Urinary bladder (tissue), 4 donors: Measurements from ENCODE around the gene IL17B. TPM values are rescaled to one million over a fixed set of nuclear protein-coding genes. Genes with fewer than 3 reads are reported as not detected.
"Not testable (repeated sequence)": the region's sequence is repeated elsewhere in the genome, so short reads cannot be mapped to it uniquely, and the experiment has no call there.

Source experiments
- DNase-seq: peaks from one replicate; pipeline ENCODE4 v3.0.0-alpha.2; 2015; ENCODE audit errors: extremely low spot score
- H3K27ac ChIP-seq: one replicate; pipeline ENCODE4 v1.5.1; 2013; ENCODE audit warnings: low read depth, mild to moderate bottlenecking, moderate library complexity
- H3K36me3 ChIP-seq: one replicate; pipeline ENCODE4 v1.6.1; 2013; ENCODE audit warnings: mild to moderate bottlenecking, moderate library complexity; ENCODE audit not compliant: insufficient read depth
- H3K4me1 ChIP-seq: one replicate; pipeline ENCODE4 v1.6.1; 2013; ENCODE audit warnings: mild to moderate bottlenecking, moderate library complexity; ENCODE audit not compliant: insufficient read depth
- H3K4me3 ChIP-seq: one replicate; pipeline ENCODE4 v1.5.1; 2013; ENCODE audit warnings: low read depth, low read length
- WGBS: extraction: QIAGEN DNeasy Blood & Tissue Kit; methylation state at CpG from one replicate; pipeline ENCODE4 v1.1.7; 2013; 5-methylcytosine and 5-hydroxymethylcytosine counted together
- polyA plus RNA-seq: library from polyadenylated mRNA; stranded (reverse); fragments of 200-250 nt; gene quantifications from one replicate; pipeline ENCODE4 v1.2.3, GENCODE V29; 2013
- total RNA-seq: library from RNA; depleted of rRNA; stranded (reverse); fragments of >200 nt; gene quantifications from one replicate; pipeline ENCODE4 v1.2.3, GENCODE V29; 2014
- donor health status: healthy with polysubstance abuse.
- donor health status: healthy.

Gene IL17B
- total and polyA plus RNA-seq, 2 donors, result 3.7 to 8.9 TPM

DNA sequence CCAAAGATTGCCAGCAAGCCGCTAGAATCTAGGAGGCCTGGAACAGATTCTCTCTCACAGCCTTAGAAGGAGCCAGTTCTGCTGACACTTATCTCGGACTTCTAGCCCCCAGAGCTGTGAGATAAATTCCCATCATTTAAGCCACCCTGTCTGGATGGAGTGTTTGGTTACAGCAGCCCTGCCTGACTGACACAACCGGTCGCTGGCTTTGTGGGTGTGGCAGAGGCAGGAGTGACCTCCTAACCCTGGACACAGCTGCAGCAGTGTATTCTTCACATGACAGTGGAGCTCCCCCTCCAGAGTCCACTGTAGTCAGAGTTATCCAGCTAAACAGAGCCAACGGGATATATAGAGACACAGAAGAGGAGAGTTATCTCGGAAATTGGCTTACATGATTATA, 21.2 kb upstream of the IL17B start:
- Histone ChIP-seq H3K36me3 (no peaks in the 10 kb centered on the region), H3K4me3 (no peak overlapping the region), H3K4me1 (no peaks in the 10 kb centered on the region), H3K27ac (no peak overlapping the region)
- WGBS, result 26% methylated on average over 6 of the region's 6 CpGs
- DNase-seq, result no peak

DNA sequence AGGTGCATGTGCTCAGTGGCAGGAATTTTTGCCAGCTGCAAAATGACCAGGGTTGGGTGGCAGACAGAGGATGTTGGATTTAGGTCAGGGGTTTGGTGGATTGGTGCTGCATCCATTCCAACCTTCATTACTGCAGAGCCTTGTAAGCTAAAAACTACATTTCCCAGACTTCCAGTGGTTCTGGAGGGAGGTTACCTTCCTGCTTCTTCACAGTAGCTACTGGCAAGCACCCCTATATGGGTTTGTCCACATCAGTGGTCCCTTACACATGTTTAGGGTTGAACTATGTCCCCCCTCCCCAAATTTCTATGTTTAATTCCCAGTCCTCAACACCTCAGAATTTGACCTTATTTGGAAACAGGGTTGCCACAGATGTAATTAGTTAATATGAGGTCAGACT, 20.7 kb upstream of the IL17B start:
- H3K36me3 ChIP-seq, result no peaks in the 10 kb centered on the region
- no peaks in the 10 kb centered on the region for H3K4me1 ChIP-seq
- DNase-seq, result no peak
- no peak overlapping the region for H3K4me3 ChIP-seq
- H3K27ac ChIP-seq, result no peak overlapping the region

DNA sequence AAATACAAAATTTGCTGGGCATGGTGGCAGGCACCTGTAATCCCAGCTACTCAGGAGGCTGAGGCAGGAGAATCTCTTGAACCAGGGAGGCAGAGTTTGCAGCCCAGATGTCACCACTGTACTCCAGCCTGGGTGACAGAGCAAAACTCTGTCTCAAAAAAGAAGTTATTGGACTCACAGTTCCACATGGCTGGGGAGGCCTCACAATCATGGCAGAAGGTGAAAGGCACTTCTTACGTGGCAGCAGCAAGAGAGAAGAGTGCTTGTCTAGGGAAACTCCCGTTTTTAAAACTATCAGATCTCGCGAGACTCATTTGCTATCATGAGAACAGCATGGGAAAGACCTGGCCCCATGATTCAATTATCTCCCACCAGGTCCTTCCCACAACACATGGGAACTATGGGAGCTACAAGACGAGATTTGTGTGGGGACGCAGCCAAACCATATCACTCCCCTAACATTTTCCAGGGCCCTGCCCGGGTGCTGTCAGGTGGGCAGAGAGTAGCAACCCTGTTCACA, 19.7 kb upstream of the IL17B start:
- not testable (repeated sequence) for H3K27ac ChIP-seq, H3K4me3 ChIP-seq, H3K4me1 ChIP-seq, H3K36me3 ChIP-seq, DNase-seq
- WGBS, result 80% methylated on average over 7 of the region's 7 CpGs

DNA sequence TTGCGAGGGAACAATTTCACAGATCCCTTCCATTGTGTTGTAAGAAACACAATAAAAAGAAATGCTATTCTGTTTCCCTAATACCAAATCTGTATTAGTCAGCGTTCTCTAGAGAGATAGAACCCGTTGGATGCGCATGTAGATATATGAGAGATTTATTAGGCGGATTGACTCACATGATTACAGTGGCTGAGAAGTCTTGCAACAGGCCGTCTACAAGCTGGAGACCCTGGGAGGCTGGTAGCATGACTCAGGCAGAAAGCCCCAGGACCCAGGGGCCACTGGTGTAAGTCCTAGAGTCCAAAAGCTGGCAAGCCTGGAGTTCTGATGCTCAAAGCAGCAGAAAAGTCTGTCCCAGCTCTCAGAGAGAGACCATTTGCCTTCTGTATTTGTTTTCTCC, 18.4 kb upstream of the IL17B start:
- DNase-seq, result no peak
- Histone ChIP-seq H3K4me3 (no peak overlapping the region), H3K36me3 (no peaks in the 10 kb centered on the region), H3K27ac (no peak overlapping the region), H3K4me1 (no peaks in the 10 kb centered on the region)
- WGBS, result 62% methylated on average over 6 of the region's 6 CpGs

DNA sequence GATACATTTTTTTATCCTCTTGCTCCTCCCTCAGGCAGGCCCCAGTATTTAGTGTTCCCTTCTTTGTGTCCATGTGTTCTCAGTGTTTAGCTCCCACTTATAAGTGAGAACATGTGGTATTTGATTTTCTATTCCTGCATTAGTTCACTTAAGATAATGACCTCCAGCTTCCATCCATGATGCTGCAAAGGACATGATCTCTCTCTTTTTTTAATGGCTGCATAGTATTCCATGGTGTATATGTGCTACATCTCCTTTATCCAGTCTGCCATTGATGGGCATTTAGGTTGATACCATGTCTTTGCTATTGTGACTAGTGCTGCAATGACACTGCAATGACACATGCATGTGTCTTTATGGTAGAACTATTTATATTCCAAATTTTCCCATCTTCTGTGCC, 15.9 kb upstream of the IL17B start:
- not testable (repeated sequence) for H3K4me3 ChIP-seq

DNA sequence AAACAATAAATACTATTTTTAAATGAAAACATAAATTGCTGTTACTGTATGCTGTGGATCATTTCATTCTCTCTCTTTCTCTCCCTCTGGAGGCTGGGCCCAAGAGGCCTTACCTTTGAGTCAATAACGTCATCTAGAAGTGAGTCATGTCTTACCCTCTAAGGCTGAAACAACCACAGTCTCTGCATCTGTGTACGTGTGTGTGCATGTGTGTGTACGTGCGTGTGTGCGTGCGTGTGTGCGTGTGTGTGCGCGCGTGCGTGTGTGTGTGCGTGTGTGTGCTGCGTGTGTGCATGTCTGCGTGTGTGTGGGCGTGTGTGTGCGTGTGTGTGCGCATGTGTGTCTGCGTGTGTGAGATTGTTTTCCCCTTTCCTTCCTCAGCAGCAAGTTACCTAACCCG, 13.6 kb upstream of the IL17B start:
- H3K4me1 ChIP-seq, result peaks cover 2% of the 10 kb centered on the region
- 88% methylated on average over 19 of the region's 19 CpGs for WGBS
- H3K36me3 ChIP-seq, result no peaks in the 10 kb centered on the region
- H3K27ac ChIP-seq, result no peak overlapping the region
- no peak for DNase-seq
- no peak overlapping the region for H3K4me3 ChIP-seq

More for the DNA sequence above, 15.9 kb upstream of the IL17B start:
- H3K27ac ChIP-seq, DNase-seq, H3K4me1 ChIP-seq, H3K36me3 ChIP-seq: not testable (repeated sequence)

DNA sequence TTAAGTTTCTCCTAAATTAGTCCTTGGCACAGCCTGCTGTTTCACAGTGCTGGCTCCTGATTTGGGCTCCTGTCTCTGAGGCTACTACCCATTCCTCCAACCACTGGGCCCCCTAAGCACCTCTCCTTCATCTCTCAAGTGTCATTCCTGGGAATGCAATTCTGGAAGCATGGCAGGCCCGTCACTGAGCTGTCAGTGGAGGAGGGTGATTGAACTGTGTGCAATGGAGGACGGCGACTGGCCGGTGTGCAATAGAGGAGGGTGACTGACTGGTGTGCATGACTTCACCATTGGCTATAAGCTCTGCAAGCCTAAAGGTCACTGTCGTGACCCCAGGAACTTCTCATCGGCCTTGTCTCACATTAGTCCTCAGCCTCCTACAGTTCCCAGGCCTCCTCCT, 12.4 kb upstream of the IL17B start:
- Histone ChIP-seq H3K36me3 (no peaks in the 10 kb centered on the region), H3K4me1 (peaks cover 2% of the 10 kb centered on the region), H3K4me3 (no peak overlapping the region), H3K27ac (no peak overlapping the region)
- 85% methylated on average over 6 of the region's 6 CpGs for WGBS
- DNase-seq, result no peak

DNA sequence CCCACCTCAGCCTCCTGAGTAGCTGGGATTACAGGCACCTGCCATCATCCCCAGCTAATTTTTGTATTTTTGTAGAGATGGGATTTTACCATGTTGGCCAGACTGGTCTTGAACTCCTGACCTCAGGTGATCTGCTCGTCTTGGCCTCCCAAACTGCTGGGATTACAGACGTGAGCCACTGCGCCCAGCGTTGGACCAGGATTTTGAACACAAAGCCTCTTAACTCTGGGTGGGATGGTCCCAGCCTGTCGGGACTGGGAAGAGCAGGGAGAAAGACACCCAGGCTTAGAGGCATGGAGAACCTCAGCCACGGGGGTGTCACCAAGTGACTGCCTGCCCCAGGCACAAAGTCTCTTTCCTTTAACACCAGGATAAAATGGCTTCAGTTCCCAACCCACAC, 12.0 kb upstream of the IL17B start:
- not testable (repeated sequence) for DNase-seq, H3K4me3 ChIP-seq, H3K27ac ChIP-seq, H3K36me3 ChIP-seq, H3K4me1 ChIP-seq
- 62% methylated on average over 6 of the region's 6 CpGs for WGBS

DNA sequence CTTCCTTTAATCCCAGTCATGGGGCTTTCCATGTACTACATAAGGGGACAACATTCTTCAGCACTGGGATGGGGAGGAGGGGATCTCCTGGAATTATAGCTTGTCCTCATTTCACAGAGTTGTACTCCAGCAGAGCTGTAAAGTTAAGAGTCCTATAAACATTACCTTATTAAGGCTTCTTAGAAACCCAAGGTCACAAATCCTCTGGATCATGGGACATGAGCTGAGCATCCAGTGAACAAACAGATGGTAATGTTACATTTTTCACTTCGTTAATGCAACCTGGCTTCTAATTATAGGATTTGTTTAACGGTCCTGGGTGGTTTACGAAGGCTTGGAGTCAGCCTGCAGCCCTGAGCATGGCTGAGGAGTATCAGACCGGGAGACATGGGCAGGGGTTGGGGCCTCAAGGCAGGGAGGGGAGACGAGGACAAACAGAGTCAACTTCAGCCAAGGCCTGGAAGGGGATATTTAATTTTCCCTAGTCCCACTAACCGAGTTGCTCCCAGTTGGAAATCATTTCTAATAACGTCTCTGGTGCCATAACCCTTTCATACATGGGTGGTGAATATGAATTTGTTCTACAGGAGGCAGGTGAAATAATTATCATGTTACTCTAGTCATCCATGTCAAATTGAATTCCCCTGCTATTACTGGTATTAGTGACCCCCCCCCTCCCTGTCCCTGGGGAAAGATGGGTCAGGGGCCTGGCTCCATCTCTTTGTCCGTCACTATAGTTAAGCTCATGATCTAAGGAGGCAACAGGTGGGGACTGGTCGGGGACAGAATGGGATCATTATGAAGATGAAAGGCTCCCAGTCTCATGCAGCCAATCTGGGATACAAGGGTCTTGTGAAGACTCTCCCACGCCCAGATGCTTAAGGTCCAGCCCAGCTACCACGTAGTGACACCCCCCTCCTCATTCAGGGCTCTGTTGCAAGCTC, 10.7 kb upstream of the IL17B start:
- WGBS, result 43% methylated on average over 11 of the region's 11 CpGs
- Histone ChIP-seq H3K4me1 (peaks cover 2% of the 10 kb centered on the region), H3K27ac (peak overlapping the region; percentile 89), H3K36me3 (no peaks in the 10 kb centered on the region), H3K4me3 (no peak overlapping the region)
- DNase-seq, result no peak

DNA sequence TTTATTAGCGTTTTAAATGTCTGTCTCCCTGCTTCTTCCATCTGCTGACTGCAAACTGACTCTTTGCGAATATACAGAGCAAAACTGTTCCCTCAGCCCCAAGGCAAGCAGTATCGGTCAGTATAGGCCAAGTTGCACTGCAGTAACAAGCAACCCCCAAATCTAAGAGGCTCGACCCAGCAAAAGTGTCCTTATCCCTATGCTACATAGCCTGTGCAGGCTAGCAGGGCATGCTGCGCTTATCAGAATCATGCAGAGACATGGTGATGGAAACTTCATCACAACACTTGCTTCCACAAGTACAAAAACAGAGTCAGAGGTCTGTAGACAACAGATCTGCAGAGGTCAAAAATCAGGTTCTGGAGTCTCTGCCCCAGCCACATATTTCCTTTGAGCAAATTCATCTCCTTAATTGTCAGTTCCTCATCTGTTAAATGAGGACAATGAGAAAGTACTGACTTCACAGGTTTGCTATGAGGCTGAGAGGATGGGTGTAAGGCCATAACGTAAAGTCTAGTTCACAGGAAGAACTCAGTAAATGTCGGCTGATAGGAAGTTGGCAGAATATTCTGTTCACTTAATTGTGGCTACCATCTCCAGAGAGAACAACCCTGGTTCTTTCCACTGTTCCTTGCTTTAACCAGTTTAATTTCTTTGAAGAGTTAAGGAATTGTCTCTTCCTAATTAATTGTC, 9.6 kb upstream of the IL17B start:
- H3K4me1 ChIP-seq, result peaks cover 2% of the 10 kb centered on the region
- 65% methylated on average over 7 of the region's 7 CpGs for WGBS
- H3K27ac ChIP-seq, result peak overlapping the region; percentile 12
- H3K36me3 ChIP-seq, result no peaks in the 10 kb centered on the region
- DNase-seq, result no peak
- H3K4me3 ChIP-seq, result no peak overlapping the region

DNA sequence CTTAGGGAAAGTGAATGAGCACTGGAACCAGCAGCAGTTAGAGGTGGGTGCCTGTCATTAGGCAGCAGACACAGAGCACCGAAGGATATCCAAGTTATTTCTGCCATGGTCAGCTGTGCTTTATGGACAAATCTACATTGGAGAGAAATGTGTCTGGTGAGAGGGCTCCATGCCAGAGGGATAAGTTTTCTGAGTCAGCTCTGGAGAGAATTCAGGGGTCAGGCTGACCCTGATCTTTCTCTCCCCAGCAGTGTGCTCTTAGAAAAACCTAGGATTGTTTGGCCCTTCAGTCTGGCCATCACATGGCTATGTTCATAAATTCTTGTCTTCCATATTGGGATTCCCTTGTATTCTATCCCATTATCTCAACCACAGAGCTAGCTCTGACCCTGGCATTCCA, 8.9 kb upstream of the IL17B start:
- H3K4me3 ChIP-seq, result no peak overlapping the region
- H3K27ac ChIP-seq, result peak overlapping the region; percentile 75
- WGBS, result 26% methylated on average over 1 of the region's 1 CpG
- H3K36me3 ChIP-seq, result no peaks in the 10 kb centered on the region
- DNase-seq, result no peak
- peaks cover 2% of the 10 kb centered on the region for H3K4me1 ChIP-seq

DNA sequence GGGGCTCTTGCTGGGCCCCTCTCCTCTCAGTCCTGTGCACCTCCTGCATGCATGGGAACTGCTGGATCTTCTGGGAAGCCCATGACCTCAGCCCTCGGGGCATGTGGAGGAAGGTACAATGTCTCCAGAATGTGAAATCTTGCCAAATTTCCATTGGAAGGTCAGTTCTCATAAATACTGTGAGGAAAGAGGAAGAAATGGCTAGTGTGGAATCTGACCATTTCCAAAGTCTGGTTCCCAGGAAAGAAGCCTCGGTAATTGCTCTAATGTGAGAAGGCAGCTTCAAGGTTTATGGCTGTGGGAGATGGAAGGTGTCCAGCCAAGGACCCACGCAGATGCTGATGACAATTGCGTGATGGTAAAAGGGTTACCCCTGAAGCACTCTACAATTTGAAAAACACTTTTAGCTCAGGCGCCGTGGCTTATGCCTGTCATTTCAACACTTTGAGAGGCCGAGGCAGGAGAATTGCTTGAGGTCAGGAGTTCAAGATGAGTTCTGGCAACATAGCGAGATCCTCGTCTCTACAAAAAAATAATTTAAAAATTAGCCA, 8.1 kb upstream of the IL17B start:
- 39% methylated on average over 9 of the region's 9 CpGs for WGBS
- no peak for DNase-seq
- Histone ChIP-seq H3K36me3 (no peaks in the 10 kb centered on the region), H3K27ac (peak overlapping the region; percentile 58), H3K4me3 (no peak overlapping the region), H3K4me1 (peaks cover 2% of the 10 kb centered on the region)

DNA sequence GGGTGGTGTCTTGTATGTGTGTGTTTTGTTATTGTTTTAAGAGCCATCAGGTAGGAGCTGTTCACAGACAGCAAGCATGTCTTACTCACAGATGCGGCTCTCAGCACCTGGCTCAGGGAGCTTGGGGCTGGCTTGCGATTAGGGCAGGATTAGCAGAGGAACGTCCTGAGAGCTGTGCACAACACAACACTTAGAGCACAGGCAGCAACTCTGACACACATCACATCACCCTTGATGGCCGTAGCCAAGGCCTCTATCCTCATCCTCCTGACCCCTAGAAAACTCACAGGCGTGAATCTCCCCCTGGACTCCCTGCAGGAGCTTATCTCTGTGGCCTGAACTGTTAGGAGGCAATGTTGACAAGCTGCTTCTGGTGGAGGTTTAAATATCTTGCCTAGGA, 7.1 kb upstream of the IL17B start:
- Histone ChIP-seq H3K27ac (peak overlapping the region; percentile 75), H3K36me3 (no peaks in the 10 kb centered on the region), H3K4me3 (no peak overlapping the region), H3K4me1 (peaks cover 2% of the 10 kb centered on the region)
- no peak for DNase-seq
- 41% methylated on average over 5 of the region's 5 CpGs for WGBS

DNA sequence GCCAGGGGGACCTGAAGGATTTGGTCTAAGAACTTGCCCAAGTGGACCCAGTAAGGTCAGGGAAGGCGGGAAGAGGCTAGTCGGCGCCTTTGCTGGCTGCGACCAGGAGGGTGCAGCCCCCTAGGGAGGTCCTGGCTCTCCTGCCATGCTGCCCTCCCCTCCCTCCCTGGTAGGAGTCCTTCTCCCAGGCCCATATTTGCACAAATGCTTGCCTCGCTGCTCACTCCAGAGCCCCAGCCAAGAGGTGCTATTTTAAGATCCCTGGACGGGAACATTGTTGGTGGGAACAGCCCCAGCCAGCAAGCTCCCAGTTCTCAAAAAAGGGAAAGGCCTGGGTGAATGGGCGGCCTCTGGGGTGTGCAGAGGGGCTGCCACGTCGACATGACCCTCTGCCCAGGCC, 4.3 kb upstream of the IL17B start:
- DNase-seq, result no peak
- Histone ChIP-seq H3K4me3 (no peak overlapping the region), H3K36me3 (no peaks in the 10 kb centered on the region), H3K4me1 (no peaks in the 10 kb centered on the region), H3K27ac (peak overlapping the region; percentile 64)
- 31% methylated on average over 9 of the region's 9 CpGs for WGBS
